Testis (tissue), 3 donors: ENCODE measurements around the gene UGT1A5. TPM values are rescaled to one million over a fixed set of nuclear protein-coding genes. Genes with fewer than 3 reads are reported as not detected.

Experiments used
- DNase-seq: peaks from one replicate; pipeline ENCODE4 v3.0.0-alpha.2; 2019
- H3K27ac ChIP-seq, 2 donors: fragments of 200-600 bp; sonication (generic); one replicate each; pipeline ENCODE4 v1.5.1; 2019
- H3K27me3 ChIP-seq: fragments of 200-600 bp; sonication (generic); one replicate; pipeline ENCODE4 v1.5.1; 2019
- H3K36me3 ChIP-seq: fragments of 200-600 bp; sonication (generic); one replicate; pipeline ENCODE4 v1.5.1; 2017; ENCODE audit warnings: low read depth; ENCODE audit errors: missing control alignments
- H3K4me1 ChIP-seq: fragments of 200-600 bp; sonication (generic); one replicate; pipeline ENCODE4 v1.5.1; 2019
- H3K4me3 ChIP-seq, 2 donors: fragments of 200-600 bp; sonication (generic); one replicate each; pipeline ENCODE4 v1.5.1; 2017 to 2019
- H3K9me3 ChIP-seq: fragments of 200-600 bp; sonication (generic); one replicate; pipeline ENCODE4 v1.5.1; 2017
- CTCF ChIP-seq, 3 experiments: fragments of 450-650 bp in 2 of 3; fragments of 200-600 bp in 1 of 3; sonication (generic) in 1 of 3; IDR thresholded peaks; one replicate each; pipeline ENCODE4 v1.5.1; 2016 to 2019; ENCODE audit warnings: antibody characterized with exemption in 3 of 3, mild to moderate bottlenecking in 2 of 3, moderate library complexity in 1 of 3
- POLR2A ChIP-seq: fragments of 450-650 bp; IDR thresholded peaks from one replicate; pipeline ENCODE4 v1.6.1; 2017; ENCODE audit warnings: antibody characterized with exemption, mild to moderate bottlenecking, moderate library complexity
- WGBS, 2 donors: methylation state at CpG; one replicate each; pipeline ENCODE4 v1.1.5; 2018; 5-methylcytosine and 5-hydroxymethylcytosine counted together
- intact Hi-C: fragments of 100-400 bp; cut with DNase I; formaldehyde crosslinking; loops from one replicate; pipeline ENCODE4 v1.15.1; 2023; ENCODE audit warnings: low total_unique reads
- polyA plus RNA-seq: library from polyadenylated mRNA; stranded (reverse); fragments of 350-450 nt; fragmentation: Illumina TruSeq; extraction: RNeasy Lipid Tissue Mini Kit (QIAGEN cat#74804); gene quantifications from one replicate; pipeline ENCODE4 v1.2.3, GENCODE V29; 2014; ENCODE audit warnings: low read depth, low replicate concordance; ENCODE audit not compliant: insufficient read depth
- total RNA-seq, 2 donors: library from RNA; depleted of rRNA; stranded (reverse); fragments of >200 nt; gene quantifications; one replicate each; pipeline ENCODE4 v1.2.3, GENCODE V29; 2016

Gene UGT1A5
- total and polyA plus RNA-seq, 3 donors from 2014 or later = 0.16 TPM; not detected in 2

- no peaks in the 10 kb centered on the region for H3K9me3 ChIP-seq
- no peak for TF ChIP-seq POLR2A
- no peak for TF ChIP-seq CTCF (IDR thresholded peaks at IDR 0.05)
- DNase-seq = no peak
- H3K4me3 ChIP-seq = no peak overlapping the region
- intact Hi-C loops = no loop called here
- H3K27me3 ChIP-seq = no peaks in the 10 kb centered on the region
- WGBS, 2 donors = 86% methylated on average over 7 to 11 of the region's 11 CpGs
- H3K27ac ChIP-seq = no peak overlapping the region
- H3K36me3 ChIP-seq = no peaks in the 10 kb centered on the region
- H3K4me1 ChIP-seq = no peaks in the 10 kb centered on the region
These were observed 21.0 kb upstream of the UGT1A5 start for GRCh38 chr2:233691443-233692433.

- H3K9me3 ChIP-seq = no peaks in the 10 kb centered on the region
- WGBS, 2 donors = 89% methylated on average over 4 of the region's 4 CpGs
- H3K27me3 ChIP-seq = no peaks in the 10 kb centered on the region
- DNase-seq = no peak
- no peak within 1 kb of the TSS for H3K4me3 ChIP-seq
- intact Hi-C loops = no loop called here
- no peaks in the 10 kb centered on the region for H3K36me3 ChIP-seq
- TF ChIP-seq CTCF (IDR thresholded peaks at IDR 0.05) (no peak), POLR2A (no peak)
- H3K4me1 ChIP-seq = no peaks in the 10 kb centered on the region
- no peak within 1 kb of the TSS for H3K27ac ChIP-seq
These were observed 20.1 kb upstream of the UGT1A5 start, which contains the start of gene UGT1A6 for GRCh38 chr2:233692648-233693047. Gene UGT1A6 (plus strand): TSS chr2:233692890. CDS start chr2:233693005, 115 bp downstream.

- no peaks in the 10 kb centered on the region for H3K27me3 ChIP-seq
- DNase-seq = no peak
- no peak overlapping the region for H3K4me3 ChIP-seq
- TF ChIP-seq CTCF (IDR thresholded peaks at IDR 0.05) = no peak
- no peak for TF ChIP-seq POLR2A
- WGBS, 2 donors = 73 to 75% methylated on average over 6 of the region's 6 CpGs
- no peaks in the 10 kb centered on the region for H3K4me1 ChIP-seq
- no peaks in the 10 kb centered on the region for H3K9me3 ChIP-seq
- H3K27ac ChIP-seq = no peak overlapping the region
- H3K36me3 ChIP-seq = no peaks in the 10 kb centered on the region
- intact Hi-C loops = no loop called here
These were observed 18.7 kb upstream of the UGT1A5 start for GRCh38 chr2:233693963-233694362.

- Histone ChIP-seq H3K9me3 (no peaks in the 10 kb centered on the region), H3K36me3 (no peaks in the 10 kb centered on the region), H3K27ac (no peak overlapping the region), H3K4me3 (no peak overlapping the region), H3K27me3 (no peaks in the 10 kb centered on the region), H3K4me1 (peaks cover 5% of the 10 kb centered on the region)
- no peak for DNase-seq
- intact Hi-C loops = no loop called here
- TF ChIP-seq POLR2A = no peak
- WGBS, 2 donors = 75 to 78% methylated on average over 4 of the region's 4 CpGs
These were observed 14.0 kb upstream of the UGT1A5 start for GRCh38 chr2:233698740-233699139.

GRCh38 chr2:233699424-233700027 is 13.2 kb upstream of the UGT1A5 start:
- H3K27ac ChIP-seq = no peak overlapping the region
- no peak overlapping the region for H3K4me3 ChIP-seq
- H3K27me3 ChIP-seq = no peaks in the 10 kb centered on the region
- intact Hi-C loops = no loop called here
- no peaks in the 10 kb centered on the region for H3K9me3 ChIP-seq
- WGBS, 2 donors = 95 to 96% methylated on average over 8 of the region's 8 CpGs
- TF ChIP-seq POLR2A (no peak), CTCF (IDR thresholded peaks at IDR 0.05) (no peak)
- no peak for DNase-seq
- peaks cover 5% of the 10 kb centered on the region for H3K4me1 ChIP-seq
- H3K36me3 ChIP-seq = no peaks in the 10 kb centered on the region
